HL-60 (cell line): ENCODE data around the gene HSCB.
A peak's percentile ranks its signal among the peaks of the same experiment; 100 is the strongest.
"Not testable (repeated sequence)": the region's sequence is repeated elsewhere in the genome, so short reads cannot be mapped to it uniquely, and the experiment has no call there.

Source experiments
- DNase-seq, 2 experiments: peaks; one replicate each; pipeline ENCODE4 v3.0.0-alpha.2; 2010 to 2020; ENCODE audit warnings: low read depth in 1 of 2, low spot score in 1 of 2
- H3K27ac ChIP-seq: fragments of 250-450 bp; sonication (Bioruptor Pico); replicated peaks from 2 replicates; pipeline ENCODE4 v1.5.1; 2020; ENCODE audit warnings: mild to moderate bottlenecking, moderate library complexity
- H3K27me3 ChIP-seq: fragments of 250-450 bp; sonication (Bioruptor Pico); 2 replicates; pipeline ENCODE4 v1.5.1; 2021; ENCODE audit warnings: mild to moderate bottlenecking, moderate library complexity; ENCODE audit not compliant: insufficient read depth, poor library complexity, severe bottlenecking
- H3K4me3 ChIP-seq: replicated peaks from 2 replicates; pipeline ENCODE4 v1.5.1; 2011; ENCODE audit warnings: mild to moderate bottlenecking, control low read depth, low read length; ENCODE audit not compliant: insufficient read depth
- CTCF ChIP-seq: IDR thresholded peaks from one replicate; pipeline ENCODE4 v1.5.1; 2011; ENCODE audit warnings: low read length, control low read depth, inconsistent platforms; ENCODE audit not compliant: insufficient read depth
- GABPA ChIP-seq: IDR thresholded peaks from 2 replicates; pipeline ENCODE4 v1.6.1; 2012; ENCODE audit warnings: low read depth
- POLR2AphosphoS5 ChIP-seq: IDR thresholded peaks from 2 replicates; pipeline ENCODE4 v1.6.1; 2012; ENCODE audit warnings: low read depth
- SPI1 ChIP-seq: IDR thresholded peaks from 2 replicates; pipeline ENCODE4 v1.6.1; 2012; ENCODE audit warnings: low read depth, mild to moderate bottlenecking, borderline replicate concordance
- long read RNA-seq: library from polyadenylated mRNA; unstranded; transcript quantifications from one replicate; pipeline ENCODE4 v2.0.0, GENCODE V29; 2020
- TF ChIP-seq, protein P1 (sequence below): IDR thresholded peaks from 2 replicates; pipeline ENCODE4 v1.6.1; 2012; ENCODE audit warnings: low read depth; ENCODE audit not compliant: insufficient replicate concordance

HSCB gene
- long read RNA-seq, transcript HSCB-201 (6 exons, 1,114 nt): major isoform, 26 of 43 reads
- long read RNA-seq, transcript HSCB-203 (6 exons, 792 nt): minor isoform, 10 of 43 reads
- long read RNA-seq, partial matches to known transcripts: 1 of 43 reads
- long read RNA-seq, other reads (novel, unspliced or antisense): 5 of 43 reads

- Histone ChIP-seq H3K27me3 (no peaks in the 10 kb centered on the region), H3K4me3 (peak within 1 kb of the TSS; percentile 90), H3K27ac (peak within 1 kb of the TSS; percentile 66)
- TF ChIP-seq POLR2AphosphoS5 (peak; percentile 38; the same call in 1 of the 2 replicates), CTCF (no peak), GABPA (peak; percentile 79), SPI1 (peak; percentile 70; the same call in 1 of the 2 replicates)
- TF ChIP-seq, protein P1, sequence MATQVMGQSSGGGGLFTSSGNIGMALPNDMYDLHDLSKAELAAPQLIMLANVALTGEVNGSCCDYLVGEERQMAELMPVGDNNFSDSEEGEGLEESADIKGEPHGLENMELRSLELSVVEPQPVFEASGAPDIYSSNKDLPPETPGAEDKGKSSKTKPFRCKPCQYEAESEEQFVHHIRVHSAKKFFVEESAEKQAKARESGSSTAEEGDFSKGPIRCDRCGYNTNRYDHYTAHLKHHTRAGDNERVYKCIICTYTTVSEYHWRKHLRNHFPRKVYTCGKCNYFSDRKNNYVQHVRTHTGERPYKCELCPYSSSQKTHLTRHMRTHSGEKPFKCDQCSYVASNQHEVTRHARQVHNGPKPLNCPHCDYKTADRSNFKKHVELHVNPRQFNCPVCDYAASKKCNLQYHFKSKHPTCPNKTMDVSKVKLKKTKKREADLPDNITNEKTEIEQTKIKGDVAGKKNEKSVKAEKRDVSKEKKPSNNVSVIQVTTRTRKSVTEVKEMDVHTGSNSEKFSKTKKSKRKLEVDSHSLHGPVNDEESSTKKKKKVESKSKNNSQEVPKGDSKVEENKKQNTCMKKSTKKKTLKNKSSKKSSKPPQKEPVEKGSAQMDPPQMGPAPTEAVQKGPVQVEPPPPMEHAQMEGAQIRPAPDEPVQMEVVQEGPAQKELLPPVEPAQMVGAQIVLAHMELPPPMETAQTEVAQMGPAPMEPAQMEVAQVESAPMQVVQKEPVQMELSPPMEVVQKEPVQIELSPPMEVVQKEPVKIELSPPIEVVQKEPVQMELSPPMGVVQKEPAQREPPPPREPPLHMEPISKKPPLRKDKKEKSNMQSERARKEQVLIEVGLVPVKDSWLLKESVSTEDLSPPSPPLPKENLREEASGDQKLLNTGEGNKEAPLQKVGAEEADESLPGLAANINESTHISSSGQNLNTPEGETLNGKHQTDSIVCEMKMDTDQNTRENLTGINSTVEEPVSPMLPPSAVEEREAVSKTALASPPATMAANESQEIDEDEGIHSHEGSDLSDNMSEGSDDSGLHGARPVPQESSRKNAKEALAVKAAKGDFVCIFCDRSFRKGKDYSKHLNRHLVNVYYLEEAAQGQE: no peak
- peak; percentile 91 to 100 for DNase-seq
Observed at GRCh38 chr22:28741785-28742561, at the start of gene HSCB, which contains the start of gene CHEK2. HSCB (plus strand) TSS chr22:28742039; CDS start chr22:28742096, 57 bp downstream. CHEK2 (minus strand) TSS chr22:28741820; CDS start chr22:28734721, 7,099 bp downstream.

- DNase-seq, H3K4me3 ChIP-seq, H3K27me3 ChIP-seq, H3K27ac ChIP-seq: not testable (repeated sequence)
Observed at GRCh38 chr22:28693041-28693760, 48.6 kb upstream of the HSCB start.

- H3K27ac ChIP-seq: no peak overlapping the region
- no peak overlapping the region for H3K4me3 ChIP-seq
- DNase-seq: no peak
- TF ChIP-seq GABPA (no peak), CTCF (no peak), SPI1 (no peak), POLR2AphosphoS5 (no peak)
- TF ChIP-seq, protein P1: no peak
- H3K27me3 ChIP-seq: no peaks in the 10 kb centered on the region
Observed at GRCh38 chr22:28702891-28703290, 38.9 kb upstream of the HSCB start.

DNA sequence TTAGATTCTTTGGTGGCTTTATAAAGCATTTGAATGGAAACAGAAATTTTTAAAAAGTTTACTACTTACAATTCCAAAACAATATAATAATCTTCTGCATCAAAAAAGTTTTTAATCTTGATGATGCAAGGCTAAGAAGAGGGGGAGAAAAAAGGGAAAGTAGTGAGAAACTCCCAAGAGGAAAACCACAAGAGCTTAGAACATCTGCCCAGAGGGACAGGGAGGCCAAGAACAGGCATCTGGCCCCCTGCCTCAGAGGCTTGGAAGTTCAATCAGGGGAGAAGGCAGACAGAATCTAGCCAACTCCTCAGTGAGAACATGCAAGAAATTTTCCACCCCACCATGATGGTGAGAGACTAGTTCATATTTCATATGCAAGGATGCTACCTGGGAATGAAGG is 38.4 kb upstream of the HSCB start:
- no peak overlapping the region for H3K27ac ChIP-seq
- TF ChIP-seq SPI1 (no peak), POLR2AphosphoS5 (no peak), GABPA (no peak), CTCF (no peak)
- TF ChIP-seq, protein P1: no peak
- H3K27me3 ChIP-seq: no peaks in the 10 kb centered on the region
- no peak overlapping the region for H3K4me3 ChIP-seq
- no peak for DNase-seq
